GM13977 (cell line): ENCODE results near the gene PIAS1.
A peak's percentile ranks its signal among the peaks of the same experiment; 100 is the strongest.
"Not testable (repeated sequence)": the region's sequence is repeated elsewhere in the genome, so short reads cannot be mapped to it uniquely, and the experiment has no call there.

ENCODE experiments used
- DNase-seq: peaks from one replicate; pipeline ENCODE4 v3.0.0; 2012; ENCODE audit warnings: low spot score
- in situ Hi-C: fragments of 300-500 bp; cut with MboI; formaldehyde crosslinking; loops from one replicate; pipeline ENCODE4 v1.12.0; 2022; ENCODE audit warnings: low sequenced_read_pairs, low pct_unique_long_range_greater_than_20kb, mixed read lengths, inconsistent platforms; ENCODE audit not compliant: unreplicated experiment
- TF ChIP-seq, protein P1 (sequence below): IDR thresholded peaks from 2 replicates; pipeline ENCODE4 v1.5.1; 2012; ENCODE audit warnings: mild to moderate bottlenecking, control low read depth; ENCODE audit not compliant: insufficient read depth; ENCODE audit errors: extremely low read depth, missing control alignments

The PIAS1 gene

DNA sequence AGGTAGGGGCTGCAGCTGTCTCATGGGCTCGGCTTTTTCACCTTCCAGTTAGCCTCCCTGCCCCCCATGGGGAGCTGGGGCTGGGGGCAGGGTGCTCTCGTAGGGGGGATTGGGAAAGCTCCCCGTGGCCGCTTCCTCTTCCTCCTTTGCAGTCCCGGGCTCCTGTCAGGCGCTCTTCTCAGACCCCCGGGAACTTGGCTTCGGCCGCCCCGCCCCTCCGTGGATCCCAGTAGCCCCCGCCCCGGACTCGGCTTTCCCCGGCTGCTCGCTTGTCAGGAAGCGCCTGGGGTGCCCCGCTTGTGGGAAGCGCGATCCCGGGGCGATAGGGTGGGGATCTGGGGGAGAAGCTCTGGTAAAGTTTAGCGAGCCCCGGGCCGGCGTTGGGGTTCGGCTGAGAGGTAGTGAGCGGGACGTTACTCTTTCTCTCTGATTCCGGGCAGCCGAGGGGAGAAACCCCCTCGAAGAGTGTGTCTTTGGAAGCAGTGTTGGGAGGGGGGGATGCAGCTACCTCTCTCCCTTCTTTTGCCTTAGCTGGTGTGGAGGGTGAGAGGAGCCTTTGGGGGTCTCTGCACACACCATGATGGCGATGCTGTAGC is 611 bp downstream of the PIAS1 start:
- peak; percentile 54 for DNase-seq
- in situ Hi-C loops = no loop called here

DNA sequence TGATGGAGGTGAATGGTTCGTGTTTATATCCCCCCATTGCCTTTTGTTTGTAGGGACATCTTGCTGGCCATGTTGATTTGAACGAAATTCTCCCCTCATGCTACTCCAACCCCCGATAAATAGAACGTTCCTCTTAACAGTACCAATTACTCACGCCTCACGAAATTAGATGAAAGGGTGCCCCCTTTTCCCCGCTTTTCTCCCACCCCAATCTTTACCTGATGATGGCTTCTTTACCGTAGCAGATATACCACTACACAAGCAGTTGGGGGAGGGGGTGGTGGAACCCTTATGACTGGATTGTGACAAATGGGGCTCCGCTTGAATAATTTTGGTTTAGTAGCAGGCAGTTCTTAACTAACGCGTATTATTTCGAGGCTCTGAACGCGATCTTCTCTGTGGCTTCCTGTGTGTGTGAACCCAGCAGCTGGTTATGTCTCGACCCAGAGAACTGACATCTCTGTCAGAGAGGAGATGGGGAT is 1.1 kb downstream of the PIAS1 start:
- in situ Hi-C loops = no loop called here
- peak; percentile 81 for DNase-seq
- TF ChIP-seq, protein P1, sequence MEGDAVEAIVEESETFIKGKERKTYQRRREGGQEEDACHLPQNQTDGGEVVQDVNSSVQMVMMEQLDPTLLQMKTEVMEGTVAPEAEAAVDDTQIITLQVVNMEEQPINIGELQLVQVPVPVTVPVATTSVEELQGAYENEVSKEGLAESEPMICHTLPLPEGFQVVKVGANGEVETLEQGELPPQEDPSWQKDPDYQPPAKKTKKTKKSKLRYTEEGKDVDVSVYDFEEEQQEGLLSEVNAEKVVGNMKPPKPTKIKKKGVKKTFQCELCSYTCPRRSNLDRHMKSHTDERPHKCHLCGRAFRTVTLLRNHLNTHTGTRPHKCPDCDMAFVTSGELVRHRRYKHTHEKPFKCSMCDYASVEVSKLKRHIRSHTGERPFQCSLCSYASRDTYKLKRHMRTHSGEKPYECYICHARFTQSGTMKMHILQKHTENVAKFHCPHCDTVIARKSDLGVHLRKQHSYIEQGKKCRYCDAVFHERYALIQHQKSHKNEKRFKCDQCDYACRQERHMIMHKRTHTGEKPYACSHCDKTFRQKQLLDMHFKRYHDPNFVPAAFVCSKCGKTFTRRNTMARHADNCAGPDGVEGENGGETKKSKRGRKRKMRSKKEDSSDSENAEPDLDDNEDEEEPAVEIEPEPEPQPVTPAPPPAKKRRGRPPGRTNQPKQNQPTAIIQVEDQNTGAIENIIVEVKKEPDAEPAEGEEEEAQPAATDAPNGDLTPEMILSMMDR = no peak

More for the DNA sequence above, 611 bp downstream of the PIAS1 start:
- TF ChIP-seq, protein P1 = no peak

DNA sequence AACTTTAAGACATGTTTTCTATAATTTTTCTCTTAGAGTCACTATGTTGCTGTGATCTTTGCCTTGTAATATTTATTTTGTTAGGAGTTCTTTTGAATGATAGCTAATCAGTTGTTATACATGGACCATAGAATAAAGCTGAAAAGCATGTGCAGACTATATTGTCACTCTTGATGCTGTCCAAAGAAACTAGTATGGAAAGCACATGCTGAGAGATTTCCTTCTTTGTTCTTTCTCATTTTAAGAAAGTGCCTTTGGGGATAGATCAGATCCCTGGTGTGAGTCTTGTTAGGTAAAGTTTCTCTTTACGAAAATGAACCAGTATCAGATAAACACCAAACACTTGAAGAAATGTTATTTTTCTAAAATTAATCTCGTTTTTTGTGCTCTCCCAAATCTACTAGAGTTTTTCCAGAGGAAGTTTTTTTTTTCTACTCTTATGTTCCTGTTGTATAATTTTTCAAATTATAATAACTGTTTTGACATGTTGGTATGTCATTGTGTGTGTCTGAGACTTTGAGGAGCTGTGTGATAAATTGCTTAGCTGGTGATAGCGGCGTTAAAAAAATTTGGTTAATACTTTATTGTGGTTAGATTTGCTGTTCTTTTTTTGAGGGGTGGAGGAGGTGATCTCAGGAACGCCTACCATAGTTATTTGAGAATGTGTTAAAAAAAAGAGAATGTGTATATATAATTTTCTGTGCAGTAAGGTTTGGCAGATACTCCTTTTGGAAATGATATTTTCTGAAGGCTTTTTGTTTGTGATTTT is 2.2 kb downstream of the PIAS1 start:
- no peak for DNase-seq
- TF ChIP-seq, protein P1 = no peak
- in situ Hi-C loops = no loop called here

DNA sequence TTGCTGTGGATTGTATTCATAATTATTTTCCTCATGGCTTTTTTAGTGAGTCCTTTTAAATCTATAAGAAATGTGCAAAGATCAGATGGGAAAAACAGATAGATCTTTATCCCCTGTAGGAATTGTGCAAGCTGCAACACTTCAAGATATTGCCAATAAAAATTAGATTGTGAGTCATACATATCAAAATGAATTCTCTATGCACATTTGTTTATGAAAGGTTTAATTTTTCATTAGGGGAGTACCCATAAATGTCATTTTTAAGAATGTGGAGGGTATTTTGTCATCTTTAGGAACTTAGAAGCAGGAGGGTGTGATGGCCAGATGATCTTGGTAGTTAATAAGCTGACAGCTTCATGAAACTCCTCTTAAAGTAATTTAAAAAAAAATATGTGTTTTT is 2.9 kb downstream of the PIAS1 start:
- TF ChIP-seq, protein P1 = no peak
- in situ Hi-C loops = no loop called here
- DNase-seq = no peak

DNA sequence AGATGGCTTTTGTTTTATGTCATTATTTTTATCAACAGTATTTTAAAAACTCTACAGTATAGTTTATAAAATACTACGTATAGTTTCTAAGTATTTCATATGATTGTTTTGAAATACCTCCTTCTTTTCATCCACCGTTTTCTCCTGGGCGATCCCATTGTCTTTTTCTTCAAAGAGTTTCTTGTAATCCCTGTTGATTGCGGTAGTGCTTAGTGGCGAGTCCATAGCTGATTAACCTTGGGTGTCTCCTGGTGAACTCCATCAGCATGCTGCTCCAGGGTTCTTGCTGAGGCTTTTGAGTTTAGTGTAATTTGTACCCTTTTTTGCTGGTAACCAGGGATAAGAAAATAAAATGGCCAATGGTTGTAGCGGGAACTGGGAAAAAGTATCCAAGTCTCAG is 3.6 kb downstream of the PIAS1 start:
- in situ Hi-C loops = no loop called here
- no peak for DNase-seq
- TF ChIP-seq, protein P1 = no peak

DNA sequence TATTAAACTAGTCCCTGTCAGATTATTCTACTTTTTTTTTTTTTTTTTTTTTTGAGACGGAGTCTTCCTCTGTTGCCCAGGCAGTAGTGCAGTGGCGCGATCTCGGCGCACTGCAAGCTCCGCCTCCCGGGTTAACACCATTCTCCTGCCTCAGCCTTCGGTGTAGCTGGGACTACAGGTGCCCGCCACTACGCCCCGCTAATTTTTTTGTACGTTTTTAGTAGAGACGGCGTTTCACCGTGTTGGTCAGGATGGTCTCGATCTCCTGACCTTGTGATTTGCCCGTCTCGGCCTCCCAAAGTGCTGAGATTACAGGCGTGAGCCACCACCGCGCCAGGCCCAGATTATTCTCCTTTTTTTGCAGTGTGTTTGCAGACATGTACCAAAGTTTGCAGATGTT is 4.9 kb downstream of the PIAS1 start:
- DNase-seq, in situ Hi-C loops: not testable (repeated sequence)

DNA sequence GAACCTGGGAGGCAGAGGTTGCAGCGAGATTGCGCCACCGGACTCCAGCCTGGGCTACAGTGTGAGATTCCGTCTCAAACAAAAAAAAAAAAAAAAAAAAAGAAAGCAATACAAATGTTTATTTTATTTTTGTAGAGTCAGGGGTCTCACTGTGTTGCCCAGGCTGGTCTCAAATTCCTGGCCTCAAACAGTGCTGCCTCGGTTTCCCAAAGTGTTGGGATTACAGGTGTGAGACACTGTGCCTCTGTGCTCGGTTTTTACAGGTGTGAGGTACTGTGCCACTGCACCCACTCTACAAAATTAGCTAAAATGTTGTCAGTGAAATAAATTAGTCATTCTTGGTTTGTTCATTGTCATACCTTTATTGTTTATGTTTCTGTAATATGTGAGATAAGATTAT is 5.5 kb downstream of the PIAS1 start:
- DNase-seq = no peak
- in situ Hi-C loops = no loop called here
- TF ChIP-seq, protein P1 = no peak
